IMR-90 (cell line): ENCODE measurements around the gene KIF25. TPM values are rescaled to one million over a fixed set of nuclear protein-coding genes. Genes with fewer than 3 reads are reported as not detected.

Experiments used
- ATAC-seq: fragments of 200-7000 bp; cut with Tn5 transposase; 2 replicates; pipeline ENCODE4 v1.9.1; 2020; ENCODE audit warnings: low read depth, mild to moderate bottlenecking, moderate library complexity
- BruUV-seq: library from RNA; stranded (reverse); fragments of 400-500 nt; replicated peaks from 2 replicates; lab custom pipeline; 2021; lab: Mats Ljungman, UMichigan
- CTCF ChIA-PET: fragments of 300-600 bp; formaldehyde crosslinking; extraction: SDS; loops from one replicate; lab custom pipeline; 2021; ENCODE audit warnings: antibody characterized with exemption; lab: Yijun Ruan, JAX
- POLR2A ChIA-PET: fragments of 300-600 bp; sonication (Branson Sonifier 250); formaldehyde crosslinking; loops from one replicate; lab custom pipeline; 2022; ENCODE audit warnings: antibody characterized with exemption; ENCODE audit not compliant: unreplicated experiment; lab: Charles Lee
- DNase-seq: peaks from one replicate; pipeline ENCODE4 v3.0.0; 2013
- H2AFZ ChIP-seq: replicated peaks from 2 replicates; pipeline ENCODE3; 2013; ENCODE audit warnings: low read length, mild to moderate bottlenecking; ENCODE audit not compliant: poor library complexity
- H2AK5ac ChIP-seq: 2 replicates; pipeline ENCODE4 v1.6.1; 2013; ENCODE audit warnings: low read depth, low read length, inconsistent platforms
- H2AK9ac ChIP-seq: replicated peaks from 2 replicates; pipeline ENCODE3; 2013; ENCODE audit warnings: mild to moderate bottlenecking, low read depth, low read length, moderate library complexity; ENCODE audit not compliant: poor library complexity
- H2BK120ac ChIP-seq: 2 replicates; pipeline ENCODE4 v1.6.1; 2013; ENCODE audit warnings: low read depth, low read length, inconsistent platforms
- H2BK15ac ChIP-seq: 3 replicates; pipeline ENCODE4 v1.6.1; 2013; ENCODE audit warnings: low read depth, low read length, inconsistent platforms
- H2BK20ac ChIP-seq: 2 replicates; pipeline ENCODE4 v1.6.1; 2013; ENCODE audit warnings: low read depth, mild to moderate bottlenecking, inconsistent platforms, low read length, moderate library complexity
- H2BK5ac ChIP-seq: 2 replicates; pipeline ENCODE4 v1.6.1; 2013; ENCODE audit warnings: mild to moderate bottlenecking, low read depth, low read length, inconsistent platforms; ENCODE audit not compliant: poor library complexity, severe bottlenecking
- H3K14ac ChIP-seq: replicated peaks from 2 replicates; pipeline ENCODE4 v1.6.1; 2013; ENCODE audit warnings: low read depth, low read length, inconsistent platforms
- H3K18ac ChIP-seq: 2 replicates; pipeline ENCODE4 v1.6.1; 2013; ENCODE audit warnings: low read depth, low read length, control low read depth
- H3K23ac ChIP-seq: 2 replicates; pipeline ENCODE4 v1.6.1; 2013; ENCODE audit warnings: low read depth, low read length, inconsistent platforms
- H3K27ac ChIP-seq: 2 replicates; pipeline ENCODE4 v1.5.1; 2013; ENCODE audit warnings: mild to moderate bottlenecking, control low read depth, low read length; ENCODE audit not compliant: insufficient read depth
- H3K27me3 ChIP-seq: 2 replicates; pipeline ENCODE4 v1.6.1; 2013; ENCODE audit warnings: low read length; ENCODE audit not compliant: control insufficient read depth, insufficient read depth
- H3K36me3 ChIP-seq: 2 replicates; pipeline ENCODE4 v1.6.1; 2013; ENCODE audit warnings: low read length, mixed read lengths; ENCODE audit not compliant: control insufficient read depth, insufficient read depth
- H3K4ac ChIP-seq: 2 replicates; pipeline ENCODE4 v1.6.1; 2013; ENCODE audit warnings: low read depth, low read length, inconsistent platforms
- H3K4me1 ChIP-seq: 2 replicates; pipeline ENCODE4 v1.6.1; 2013; ENCODE audit warnings: low read length, mixed read lengths; ENCODE audit not compliant: control insufficient read depth, insufficient read depth
- H3K4me2 ChIP-seq: 2 replicates; pipeline ENCODE4 v1.6.1; 2013; ENCODE audit warnings: low read depth, mild to moderate bottlenecking, control low read depth, low read length, moderate library complexity
- H3K4me3 ChIP-seq: 2 replicates; pipeline ENCODE4 v1.5.1; 2013; ENCODE audit warnings: low read depth, mild to moderate bottlenecking, control low read depth, low read length, moderate library complexity; ENCODE audit not compliant: insufficient read depth
- H3K56ac ChIP-seq: 2 replicates; pipeline ENCODE4 v1.6.1; 2013; ENCODE audit warnings: low read length, inconsistent platforms; ENCODE audit not compliant: insufficient read depth; ENCODE audit errors: extremely low read depth
- H3K79me1 ChIP-seq, 2 experiments: 2 replicates each; pipeline ENCODE4 v1.6.1; 2013; ENCODE audit warnings: low read length in 2 of 2, inconsistent platforms in 1 of 2, low read depth in 1 of 2
- H3K9ac ChIP-seq: 2 replicates; pipeline ENCODE4 v1.6.1; 2013; ENCODE audit warnings: low read depth, low read length, control low read depth
- H3K9me1 ChIP-seq: 2 replicates; pipeline ENCODE4 v1.6.1; 2013; ENCODE audit warnings: low read length, inconsistent platforms; ENCODE audit not compliant: insufficient read depth
- H3K9me3 ChIP-seq: 2 replicates; pipeline ENCODE4 v1.6.1; 2013; ENCODE audit warnings: low read length; ENCODE audit not compliant: control insufficient read depth, insufficient read depth
- H4K20me1 ChIP-seq: 2 replicates; pipeline ENCODE4 v1.6.1; 2013; ENCODE audit warnings: low read length, inconsistent platforms; ENCODE audit not compliant: insufficient read depth
- H4K5ac ChIP-seq: 2 replicates; pipeline ENCODE4 v1.6.1; 2013; ENCODE audit warnings: mild to moderate bottlenecking, low read depth, low read length, control low read depth
- H4K8ac ChIP-seq, 2 experiments: 2 replicates each; pipeline ENCODE4 v1.6.1; 2013; ENCODE audit warnings: low read depth in 2 of 2, low read length in 2 of 2, control low read depth in 1 of 2, inconsistent platforms in 1 of 2
- H4K91ac ChIP-seq: 2 replicates; pipeline ENCODE4 v1.6.1; 2013; ENCODE audit warnings: low read depth, low read length, inconsistent platforms; ENCODE audit not compliant: insufficient read depth
- BHLHE40 ChIP-seq: fragments of 150-350 bp; IDR thresholded peaks from 2 replicates; pipeline ENCODE4 v1.6.1; 2016; ENCODE audit warnings: mild to moderate bottlenecking, low read depth, low read length
- NFE2L2 ChIP-seq: fragments of 150-350 bp; IDR thresholded peaks from 2 replicates; pipeline ENCODE4 v1.6.1; 2016; ENCODE audit warnings: low read depth, mild to moderate bottlenecking, low read length
- POLR2A ChIP-seq: IDR thresholded peaks from 2 replicates; pipeline ENCODE4 v1.6.1; 2012; ENCODE audit warnings: mild to moderate bottlenecking, low read depth, low read length
- RAD21 ChIP-seq: IDR thresholded peaks from 2 replicates; pipeline ENCODE4 v1.6.1; 2012; ENCODE audit warnings: low read length, improper control_type of control experiment
- RFX5 ChIP-seq: IDR thresholded peaks from 2 replicates; pipeline ENCODE4 v1.8.0; 2012; ENCODE audit warnings: low read depth, mild to moderate bottlenecking, low read length, moderate library complexity
- whole genome bisulfite sequencing, 2 experiments: methylation state at CpG; one replicate each; pipeline versions ENCODE4 v1.1.5 to v1.1.7; 2013; ENCODE audit warnings: missing lambda C conversion rate in 2 of 2; ENCODE audit not compliant: insufficient read length in 1 of 2; ENCODE audit errors: extremely low coverage in 2 of 2; 5-methylcytosine and 5-hydroxymethylcytosine counted together
- dilution Hi-C: fragments of 300-500 bp; cut with HindIII; formaldehyde crosslinking; loops from one replicate; pipeline ENCODE4 v1.14.3; 2018; ENCODE audit warnings: low sequenced_read_pairs; ENCODE audit not compliant: unreplicated experiment
- in situ Hi-C: fragments of 300-500 bp; cut with MboI; formaldehyde crosslinking; loops from 3 replicates; pipeline ENCODE4 v1.14.3; 2019; ENCODE audit warnings: low sequenced_read_pairs, inconsistent platforms, mixed read lengths
- intact Hi-C: fragments of 100-400 bp; cut with micrococcal nuclease; formaldehyde crosslinking; loops from 2 replicates; pipeline ENCODE4 v1.10.0; 2022
- polyA plus RNA-seq, 3 experiments: library from polyadenylated mRNA; depleted of rRNA; stranded (reverse); fragments of >200 nt; gene quantifications; 2 replicates each; pipeline ENCODE4 v1.2.3, GENCODE V29; 2012; ENCODE audit warnings: low replicate concordance in 1 of 3
- total RNA-seq: library from RNA; depleted of rRNA; stranded (reverse); fragments of >200 nt; gene quantifications from 2 replicates; pipeline ENCODE4 v1.2.3, GENCODE V29; 2012
- TF ChIP-seq, protein P1 (sequence below): fragments of 150-350 bp; IDR thresholded peaks from 2 replicates; pipeline ENCODE4 v1.6.1; 2016; ENCODE audit warnings: low read depth, mild to moderate bottlenecking, low read length, moderate library complexity, borderline replicate concordance

KIF25 gene
- total and polyA plus RNA-seq, 2 of the 4 experiments (the other 2 are of a cell fraction): not detected

DNA sequence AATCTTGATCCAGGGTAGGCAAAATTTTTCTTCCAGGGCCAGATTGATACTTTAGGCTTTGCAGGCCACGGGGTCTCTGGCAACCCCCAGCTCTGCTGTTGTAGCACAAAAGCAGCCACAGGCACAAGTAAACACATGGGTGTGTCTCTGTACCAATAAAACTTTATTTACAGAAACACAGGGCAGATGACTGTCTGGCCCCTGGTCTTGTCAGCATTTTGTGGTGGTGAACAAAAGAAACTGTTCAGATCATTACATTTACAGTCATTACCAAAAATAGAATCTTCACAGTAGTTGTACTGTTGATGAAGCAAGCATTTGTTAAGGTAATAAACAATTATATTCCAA lies 45.0 kb upstream of the KIF25 start:
- Histone ChIP-seq H2BK15ac (no peak overlapping the region), H2AK9ac (no peak overlapping the region), H3K27me3 (no peaks in the 10 kb centered on the region), H2AFZ (no peak overlapping the region), H3K9me1 (peaks cover 10% of the 10 kb centered on the region; the same call in 1 of the 2 replicates), H2BK5ac (no peak overlapping the region), H2AK5ac (no peak overlapping the region), H3K4me3 (no peak overlapping the region), H3K27ac (no peak overlapping the region), H3K14ac (no peak overlapping the region), H2BK20ac (no peak overlapping the region), H3K4ac (no peak overlapping the region), H3K18ac (no peak overlapping the region), H3K9me3 (no peaks in the 10 kb centered on the region), H3K36me3 (peaks cover 21% of the 10 kb centered on the region), H3K9ac (no peak overlapping the region), H3K56ac (no peak overlapping the region), H2BK120ac (no peak overlapping the region), H3K23ac (no peak overlapping the region), H3K79me1 (peaks cover 0 to 8% of the 10 kb centered on the region in 2 experiments; a peak in 3 of 4 replicates), H4K5ac (no peak overlapping the region), H3K4me1 (peaks cover 3% of the 10 kb centered on the region; the same call in 1 of the 2 replicates), H4K20me1 (no peaks in the 10 kb centered on the region), H3K4me2 (no peak overlapping the region), H4K91ac (no peak overlapping the region), H4K8ac (no peak overlapping the region)
- dilution Hi-C loops (no loop called here), intact Hi-C loops (loop anchor here (10.0 kb wide), 1 partner anchor 82 kb away; no protein-coding TSS in a partner anchor), in situ Hi-C loops (no loop called here)
- BruUV-seq: no TSS peak
- no peak for DNase-seq
- TF ChIP-seq NFE2L2 (no peak), POLR2A (no peak), BHLHE40 (no peak), RFX5 (no peak), RAD21 (no peak)
- TF ChIP-seq, protein P1, sequence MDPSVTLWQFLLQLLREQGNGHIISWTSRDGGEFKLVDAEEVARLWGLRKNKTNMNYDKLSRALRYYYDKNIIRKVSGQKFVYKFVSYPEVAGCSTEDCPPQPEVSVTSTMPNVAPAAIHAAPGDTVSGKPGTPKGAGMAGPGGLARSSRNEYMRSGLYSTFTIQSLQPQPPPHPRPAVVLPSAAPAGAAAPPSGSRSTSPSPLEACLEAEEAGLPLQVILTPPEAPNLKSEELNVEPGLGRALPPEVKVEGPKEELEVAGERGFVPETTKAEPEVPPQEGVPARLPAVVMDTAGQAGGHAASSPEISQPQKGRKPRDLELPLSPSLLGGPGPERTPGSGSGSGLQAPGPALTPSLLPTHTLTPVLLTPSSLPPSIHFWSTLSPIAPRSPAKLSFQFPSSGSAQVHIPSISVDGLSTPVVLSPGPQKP: no peak
- CTCF ChIA-PET: interaction anchor here (1.3 kb wide), 1 partner anchor 13 kb away, joined by 3 read pairs; no protein-coding TSS in a partner anchor
- POLR2A ChIA-PET: no interaction called here
- ATAC-seq: no peak
- WGBS, 2 experiments: no CpG with 5 or more reads among the region's 1 CpG
